ENCODE measurements around the gene PAX3.

Gene PAX3

GRCh38 chr2:222320436-222321395, 21.9 kb upstream of the PAX3 start:
- H3K4me3 ChIP-seq (ENCODE audit: low read length), result peak overlapping the region; percentile 54; the same call in 1 of the 2 replicates
- no peak overlapping the region for H3K27ac ChIP-seq (ENCODE audit: low read length)
- no CpG with 5 or more reads among the region's 38 CpGs for WGBS (ENCODE audit: insufficient coverage, insufficient read length)

GRCh38 chr2:222319586-222320435, 21.0 kb upstream of the PAX3 start:
- Histone ChIP-seq H3K27me3 (ENCODE audit: control insufficient read depth, insufficient read depth, low read length) (peaks cover 49% of the 10 kb centered on the region), H3K36me3 (ENCODE audit: control insufficient read depth, insufficient read depth, low read length) (no peaks in the 10 kb centered on the region), H3K9me3 (ENCODE audit: control insufficient read depth, insufficient read depth, low read length) (no peaks in the 10 kb centered on the region), H3K4me3 (ENCODE audit: low read length) (peak overlapping the region; percentile 54; the same call in 1 of the 2 replicates), H3K27ac (ENCODE audit: low read length) (no peak overlapping the region), H3K4me1 (ENCODE audit: control insufficient read depth, insufficient read depth, low read length) (0 out of 2 replicates have a peak, but pooled peaks cover 1% of the 10 kb centered on the region)
- no CpG with 5 or more reads among the region's 96 CpGs for WGBS (ENCODE audit: insufficient coverage, insufficient read length)
- no peak for DNase-seq (ENCODE audit: low read depth, low spot score)

More at GRCh38 chr2:222320436-222321395, 21.9 kb upstream of the PAX3 start:
- peaks cover 41% of the 10 kb centered on the region for H3K27me3 ChIP-seq (ENCODE audit: control insufficient read depth, insufficient read depth, low read length)
- no peaks in the 10 kb centered on the region for H3K9me3 ChIP-seq (ENCODE audit: control insufficient read depth, insufficient read depth, low read length)
- 0 out of 2 replicates have a peak, but pooled peaks cover 1% of the 10 kb centered on the region for H3K4me1 ChIP-seq (ENCODE audit: control insufficient read depth, insufficient read depth, low read length)
- no peak for DNase-seq (ENCODE audit: low read depth, low spot score)
- no peaks in the 10 kb centered on the region for H3K36me3 ChIP-seq (ENCODE audit: control insufficient read depth, insufficient read depth, low read length)

GRCh38 chr2:222318712-222319585, 20.2 kb upstream of the PAX3 start:
- Histone ChIP-seq H3K9me3 (ENCODE audit: control insufficient read depth, insufficient read depth, low read length) (no peaks in the 10 kb centered on the region), H3K4me3 (ENCODE audit: low read length) (peak overlapping the region; percentile 54; the same call in 1 of the 2 replicates), H3K4me1 (ENCODE audit: control insufficient read depth, insufficient read depth, low read length) (0 out of 2 replicates have a peak, but pooled peaks cover 1% of the 10 kb centered on the region), H3K36me3 (ENCODE audit: control insufficient read depth, insufficient read depth, low read length) (no peaks in the 10 kb centered on the region), H3K27me3 (ENCODE audit: control insufficient read depth, insufficient read depth, low read length) (peaks cover 51% of the 10 kb centered on the region), H3K27ac (ENCODE audit: low read length) (no peak overlapping the region)
- DNase-seq (ENCODE audit: low read depth, low spot score), result no peak
- no CpG with 5 or more reads among the region's 104 CpGs for WGBS (ENCODE audit: insufficient coverage, insufficient read length)

GRCh38 chr2:222318026-222318711, 19.4 kb upstream of the PAX3 start:
- no peak for DNase-seq (ENCODE audit: low read depth, low spot score)
- peaks cover 56% of the 10 kb centered on the region for H3K27me3 ChIP-seq (ENCODE audit: control insufficient read depth, insufficient read depth, low read length)
- no peaks in the 10 kb centered on the region for H3K9me3 ChIP-seq (ENCODE audit: control insufficient read depth, insufficient read depth, low read length)
- H3K27ac ChIP-seq (ENCODE audit: low read length), result no peak overlapping the region
- H3K4me3 ChIP-seq (ENCODE audit: low read length), result peak overlapping the region; percentile 52; the same call in 1 of the 2 replicates
- 0 out of 2 replicates have a peak, but pooled peaks cover 1% of the 10 kb centered on the region for H3K4me1 ChIP-seq (ENCODE audit: control insufficient read depth, insufficient read depth, low read length)
- no CpG with 5 or more reads among the region's 41 CpGs for WGBS (ENCODE audit: insufficient coverage, insufficient read length)
- no peaks in the 10 kb centered on the region for H3K36me3 ChIP-seq (ENCODE audit: control insufficient read depth, insufficient read depth, low read length)

- WGBS (ENCODE audit: insufficient coverage, insufficient read length), result no CpG with 5 or more reads among the region's 4 CpGs
- no peak for DNase-seq (ENCODE audit: low read depth, low spot score)
- Histone ChIP-seq H3K4me3 (ENCODE audit: low read length) (no peak overlapping the region), H3K36me3 (ENCODE audit: control insufficient read depth, insufficient read depth, low read length) (no peaks in the 10 kb centered on the region), H3K27me3 (ENCODE audit: control insufficient read depth, insufficient read depth, low read length) (peaks cover 65% of the 10 kb centered on the region), H3K4me1 (ENCODE audit: control insufficient read depth, insufficient read depth, low read length) (peaks cover 5% of the 10 kb centered on the region), H3K27ac (ENCODE audit: low read length) (no peak overlapping the region), H3K9me3 (ENCODE audit: control insufficient read depth, insufficient read depth, low read length) (no peaks in the 10 kb centered on the region)
Measured at GRCh38 chr2:222315443-222316121, 16.8 kb upstream of the PAX3 start.

- H3K27me3 ChIP-seq (ENCODE audit: control insufficient read depth, insufficient read depth, low read length), result peaks cover 76% of the 10 kb centered on the region
- no peaks in the 10 kb centered on the region for H3K36me3 ChIP-seq (ENCODE audit: control insufficient read depth, insufficient read depth, low read length)
- no peak for DNase-seq (ENCODE audit: low read depth, low spot score)
- peaks cover 4% of the 10 kb centered on the region for H3K4me1 ChIP-seq (ENCODE audit: control insufficient read depth, insufficient read depth, low read length)
- no peak overlapping the region for H3K4me3 ChIP-seq (ENCODE audit: low read length)
- H3K27ac ChIP-seq (ENCODE audit: low read length), result no peak overlapping the region
- no peaks in the 10 kb centered on the region for H3K9me3 ChIP-seq (ENCODE audit: control insufficient read depth, insufficient read depth, low read length)
Measured at GRCh38 chr2:222313816-222314215, 15.0 kb upstream of the PAX3 start.

GRCh38 chr2:222311978-222312738, 13.4 kb upstream of the PAX3 start:
- H3K36me3 ChIP-seq (ENCODE audit: control insufficient read depth, insufficient read depth, low read length), result no peaks in the 10 kb centered on the region
- H3K4me1 ChIP-seq (ENCODE audit: control insufficient read depth, insufficient read depth, low read length), result peaks cover 7% of the 10 kb centered on the region
- no peak overlapping the region for H3K4me3 ChIP-seq (ENCODE audit: low read length)
- WGBS (ENCODE audit: insufficient coverage, insufficient read length), result no CpG with 5 or more reads among the region's 48 CpGs
- H3K9me3 ChIP-seq (ENCODE audit: control insufficient read depth, insufficient read depth, low read length), result no peaks in the 10 kb centered on the region
- DNase-seq (ENCODE audit: low read depth, low spot score), result no peak
- H3K27ac ChIP-seq (ENCODE audit: low read length), result no peak overlapping the region
- peaks cover 84% of the 10 kb centered on the region for H3K27me3 ChIP-seq (ENCODE audit: control insufficient read depth, insufficient read depth, low read length)

DNA sequence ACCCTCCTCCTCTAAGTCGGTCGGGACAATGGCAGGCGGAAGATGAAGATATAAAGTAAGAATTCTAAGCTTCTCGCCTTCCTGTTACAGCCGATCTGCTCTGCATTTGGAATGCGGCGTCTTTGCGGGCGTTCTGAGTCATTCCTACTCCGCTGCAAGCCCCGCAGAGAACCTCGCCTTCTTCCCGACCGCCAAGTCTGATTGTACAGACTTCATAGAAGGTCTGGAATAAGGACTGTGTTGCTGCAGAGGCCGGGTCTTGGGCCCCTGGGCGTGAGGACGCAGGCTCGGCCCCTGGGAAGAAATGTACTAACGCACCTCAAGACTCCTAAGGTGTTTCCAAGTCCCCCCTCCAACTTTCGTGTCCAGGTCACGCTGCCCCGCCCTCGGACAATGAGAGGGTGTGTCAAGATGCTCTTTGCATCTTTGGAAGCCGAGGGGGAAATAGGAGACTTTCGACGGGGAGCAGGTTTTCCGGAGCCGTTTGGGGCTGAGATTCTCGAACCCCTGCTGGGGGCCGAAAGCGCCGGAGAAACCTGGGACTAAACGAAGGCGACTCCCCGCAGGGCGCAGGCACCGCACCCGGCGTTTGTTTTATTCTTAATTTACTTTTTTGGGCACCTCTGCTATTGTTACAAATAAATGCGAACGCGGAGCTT, 12.7 kb upstream of the PAX3 start:
- H3K27me3 ChIP-seq (ENCODE audit: control insufficient read depth, insufficient read depth, low read length), result peaks cover 90% of the 10 kb centered on the region
- peaks cover 8% of the 10 kb centered on the region for H3K4me1 ChIP-seq (ENCODE audit: control insufficient read depth, insufficient read depth, low read length)
- no peak for DNase-seq (ENCODE audit: low read depth, low spot score)
- H3K9me3 ChIP-seq (ENCODE audit: control insufficient read depth, insufficient read depth, low read length), result no peaks in the 10 kb centered on the region
- no CpG with 5 or more reads among the region's 42 CpGs for whole genome bisulfite sequencing (ENCODE audit: insufficient coverage, insufficient read length)
- no peaks in the 10 kb centered on the region for H3K36me3 ChIP-seq (ENCODE audit: control insufficient read depth, insufficient read depth, low read length)
- H3K27ac ChIP-seq (ENCODE audit: low read length), result no peak overlapping the region
- no peak overlapping the region for H3K4me3 ChIP-seq (ENCODE audit: low read length)
